Measurements from ENCODE around the gene FAM118B. TPM values are rescaled to one million over a fixed set of nuclear protein-coding genes. Genes with fewer than 3 reads are reported as not detected.

Gene FAM118B
- total and polyA plus RNA-seq, 4 donors = 10.8 to 24.3 (median 20.7) TPM

GRCh38 chr11:126188332-126189108 is 23.1 kb upstream of the FAM118B start:
- H3K27ac ChIP-seq (ENCODE audit: low read depth in 1 of 2, low read length in 1 of 2) = no peak overlapping the region
- peaks cover 0 to 20% (median 0%) of the 10 kb centered on the region in 5 donors for H3K4me1 ChIP-seq (ENCODE audit: control insufficient read depth in 5 of 5, insufficient read depth in 5 of 5, low read length in 5 of 5)
- no peak for TF ChIP-seq CTCF (IDR thresholded peaks at IDR 0.05; ENCODE audit: control extremely low read depth, extremely low read depth)
- H3K9me3 ChIP-seq (ENCODE audit: control insufficient read depth in 4 of 4, insufficient read depth in 3 of 4, low read length in 3 of 4) = no peaks in the 10 kb centered on the region
- no peaks in the 10 kb centered on the region for H3K27me3 ChIP-seq (ENCODE audit: control insufficient read depth in 3 of 3, insufficient read depth in 3 of 3, low read length in 2 of 3)
- H3K9ac ChIP-seq (ENCODE audit: insufficient read depth in 1 of 2, low read length in 2 of 2) = no peak overlapping the region
- no peak for ATAC-seq (ENCODE audit: insufficient read depth, low FRiP score)
- H3K4me3 ChIP-seq = no peak overlapping the region
- DNase-seq = no peak
- peaks cover 4 to 22% (median 14%) of the 10 kb centered on the region in 4 donors for H3K36me3 ChIP-seq (ENCODE audit: control insufficient read depth in 4 of 4, insufficient read depth in 4 of 4, low read length in 4 of 4)
- 86 to 88% methylated on average over 15 of the region's 15 CpGs for WGBS, 2 donors

- DNase-seq (no peak), ATAC-seq (ENCODE audit: insufficient read depth, low FRiP score) (no peak)
- Histone ChIP-seq H3K27me3 (ENCODE audit: control insufficient read depth in 3 of 3, insufficient read depth in 3 of 3, low read length in 2 of 3) (no peaks in the 10 kb centered on the region), H3K9ac (ENCODE audit: insufficient read depth in 1 of 2, low read length in 2 of 2) (no peak overlapping the region), H3K36me3 (ENCODE audit: control insufficient read depth in 4 of 4, insufficient read depth in 4 of 4, low read length in 4 of 4) (peaks cover 4 to 22% (median 14%) of the 10 kb centered on the region in 4 donors), H3K4me3 (no peak overlapping the region), H3K9me3 (ENCODE audit: control insufficient read depth in 4 of 4, insufficient read depth in 3 of 4, low read length in 3 of 4) (no peaks in the 10 kb centered on the region), H3K27ac (ENCODE audit: low read depth in 1 of 2, low read length in 1 of 2) (no peak overlapping the region), H3K4me1 (ENCODE audit: control insufficient read depth in 5 of 5, insufficient read depth in 5 of 5, low read length in 5 of 5) (peaks cover 0 to 25% (median 0%) of the 10 kb centered on the region in 5 donors)
- 89 to 91% methylated on average over 22 of the region's 22 CpGs for WGBS, 2 donors
- no peak for TF ChIP-seq CTCF (IDR thresholded peaks at IDR 0.05; ENCODE audit: control extremely low read depth, extremely low read depth)
Observed at GRCh38 chr11:126189109-126189929, 22.3 kb upstream of the FAM118B start.

- H3K4me3 ChIP-seq = no peak overlapping the region
- no peak for DNase-seq
- peaks cover 10 to 22% (median 15%) of the 10 kb centered on the region in 4 donors for H3K36me3 ChIP-seq (ENCODE audit: control insufficient read depth in 4 of 4, insufficient read depth in 4 of 4, low read length in 4 of 4)
Observed at GRCh38 chr11:126190792-126191191, 20.8 kb upstream of the FAM118B start.

More at GRCh38 chr11:126190792-126191191, 20.8 kb upstream of the FAM118B start:
- H3K27ac ChIP-seq (ENCODE audit: low read depth in 1 of 2, low read length in 1 of 2) = no peak overlapping the region
- H3K9me3 ChIP-seq (ENCODE audit: control insufficient read depth in 4 of 4, insufficient read depth in 3 of 4, low read length in 3 of 4) = no peaks in the 10 kb centered on the region
- peaks cover 0 to 13% (median 0%) of the 10 kb centered on the region in 5 donors for H3K4me1 ChIP-seq (ENCODE audit: control insufficient read depth in 5 of 5, insufficient read depth in 5 of 5, low read length in 5 of 5)
- no peaks in the 10 kb centered on the region for H3K27me3 ChIP-seq (ENCODE audit: control insufficient read depth in 3 of 3, insufficient read depth in 3 of 3, low read length in 2 of 3)
- H3K9ac ChIP-seq (ENCODE audit: insufficient read depth in 1 of 2, low read length in 2 of 2) = no peak overlapping the region
- TF ChIP-seq CTCF (IDR thresholded peaks at IDR 0.05; ENCODE audit: control extremely low read depth, extremely low read depth) = no peak
- 93 to 96% methylated on average over 14 of the region's 14 CpGs for WGBS, 2 donors
- no peak for ATAC-seq (ENCODE audit: insufficient read depth, low FRiP score)
